NCI-H128 (cell line): ENCODE measurements around the gene TSPAN7.

ENCODE experiments used
- DNase-seq: peaks from one replicate; lab custom pipeline; 2025; ENCODE audit not compliant: unreplicated experiment; lab: John Stamatoyannopoulos, UW

Gene TSPAN7

DNA sequence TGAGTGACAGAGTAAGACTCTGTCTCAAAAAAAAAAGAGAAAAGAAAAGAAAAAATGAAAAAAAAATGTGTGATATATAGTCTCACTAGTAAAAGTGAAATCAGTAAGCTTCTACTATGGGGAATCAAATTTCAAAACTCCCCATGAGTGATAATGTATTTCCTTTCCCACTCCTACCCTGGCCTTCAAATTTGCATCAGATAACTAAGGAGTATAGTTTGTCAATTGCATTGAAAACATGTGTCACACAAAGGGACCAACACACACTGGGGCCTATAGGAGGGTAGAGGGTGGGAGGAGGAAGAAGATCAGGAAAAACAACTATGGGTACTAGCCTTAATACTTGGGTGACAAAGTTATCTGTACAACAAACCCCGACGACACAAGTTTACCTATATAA lies 118.4 kb downstream of the TSPAN7 start:
- DNase-seq, result no peak

DNA sequence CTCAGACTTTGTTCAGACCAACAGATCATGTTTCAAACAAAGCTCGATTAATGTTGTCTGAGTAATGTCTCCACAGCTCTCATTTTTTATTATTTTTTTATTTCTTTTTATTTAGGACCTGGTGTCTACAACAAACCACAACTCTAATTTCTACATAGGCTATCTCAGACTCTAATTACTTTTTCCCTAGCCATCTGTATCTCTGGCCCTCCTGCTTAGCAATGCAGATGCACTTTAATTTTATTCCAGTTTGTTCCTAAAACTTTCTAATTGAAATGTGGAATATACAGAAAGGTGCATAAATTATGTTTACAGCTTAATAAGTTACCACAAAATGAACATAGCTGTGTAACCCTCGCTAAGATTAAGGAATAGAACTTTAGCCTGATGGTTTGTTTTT lies 120.8 kb downstream of the TSPAN7 start:
- DNase-seq, result no peak

GRCh38 chrX:38692961-38693360 lies 131.6 kb downstream of the TSPAN7 start:
- no peak for DNase-seq

DNA sequence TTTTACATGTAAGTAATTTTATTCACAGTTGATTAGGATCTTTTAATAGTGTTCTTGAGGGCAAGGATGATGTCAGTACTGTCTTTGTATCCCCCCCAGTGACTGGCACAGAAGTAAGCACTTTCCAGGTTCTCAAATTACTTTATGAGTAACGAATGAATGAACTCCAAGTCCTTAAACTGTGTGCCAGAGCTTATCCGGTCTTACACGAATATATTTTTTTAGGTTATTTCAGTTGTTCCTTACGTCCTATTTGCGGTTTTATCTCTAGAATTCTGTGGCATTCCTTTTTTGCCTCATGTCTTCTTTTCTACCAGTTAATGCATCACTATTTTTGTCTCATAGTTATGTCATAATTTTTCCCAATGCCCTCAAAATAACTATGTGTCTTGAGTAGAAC lies 133.1 kb downstream of the TSPAN7 start:
- no peak for DNase-seq

DNA sequence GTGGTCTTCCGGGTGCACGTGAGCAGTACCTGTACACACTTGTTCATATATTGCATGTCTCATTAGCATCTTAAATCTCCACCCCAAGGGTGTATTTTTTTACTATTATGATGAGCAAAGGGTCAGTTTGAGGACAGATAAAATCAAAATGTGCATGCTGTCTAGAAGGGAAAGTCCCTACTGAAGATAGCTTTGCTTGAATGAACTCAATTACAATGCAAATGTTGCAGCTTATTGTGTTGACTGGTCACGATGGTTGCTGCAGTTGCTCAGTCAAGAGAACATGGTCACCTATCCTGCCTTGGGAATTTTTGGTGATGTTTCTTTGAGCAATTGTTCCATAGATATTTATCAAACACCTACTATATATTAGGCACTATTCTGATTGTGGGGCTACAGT lies 136.1 kb downstream of the TSPAN7 start:
- no peak for DNase-seq

- DNase-seq, result no peak
These were observed 137.8 kb downstream of the TSPAN7 start for GRCh38 chrX:38699121-38699520.

GRCh38 chrX:38699696-38700095 lies 138.4 kb downstream of the TSPAN7 start:
- DNase-seq, result no peak

- DNase-seq, result no peak
These were observed 139.7 kb downstream of the TSPAN7 start for GRCh38 chrX:38701073-38701472.

- no peak for DNase-seq
These were observed 143.0 kb downstream of the TSPAN7 start for GRCh38 chrX:38704146-38704882.

GRCh38 chrX:38717871-38718270 lies 156.5 kb downstream of the TSPAN7 start:
- no peak for DNase-seq

GRCh38 chrX:38718311-38718710 lies 157.0 kb downstream of the TSPAN7 start:
- no peak for DNase-seq

DNA sequence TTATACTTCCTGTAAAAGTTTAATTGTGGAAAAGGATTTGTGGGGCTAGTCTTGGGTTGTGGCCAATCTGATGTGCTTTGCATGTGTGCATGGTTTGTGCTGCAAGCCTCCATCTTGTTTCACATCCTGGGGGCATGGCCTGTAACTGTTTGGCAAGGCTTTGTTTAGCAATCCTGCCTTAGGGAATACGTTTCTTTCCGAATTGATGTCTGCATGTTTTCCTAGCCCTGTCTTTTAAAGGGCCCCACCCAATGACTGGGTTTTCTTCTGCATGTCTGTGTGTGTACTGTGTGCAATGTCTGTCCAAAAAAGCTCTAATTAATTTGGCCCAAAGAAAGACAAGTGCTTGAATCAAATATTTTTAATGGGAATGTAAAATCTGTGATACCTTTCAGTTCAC lies 165.3 kb downstream of the TSPAN7 start:
- no peak for DNase-seq

DNA sequence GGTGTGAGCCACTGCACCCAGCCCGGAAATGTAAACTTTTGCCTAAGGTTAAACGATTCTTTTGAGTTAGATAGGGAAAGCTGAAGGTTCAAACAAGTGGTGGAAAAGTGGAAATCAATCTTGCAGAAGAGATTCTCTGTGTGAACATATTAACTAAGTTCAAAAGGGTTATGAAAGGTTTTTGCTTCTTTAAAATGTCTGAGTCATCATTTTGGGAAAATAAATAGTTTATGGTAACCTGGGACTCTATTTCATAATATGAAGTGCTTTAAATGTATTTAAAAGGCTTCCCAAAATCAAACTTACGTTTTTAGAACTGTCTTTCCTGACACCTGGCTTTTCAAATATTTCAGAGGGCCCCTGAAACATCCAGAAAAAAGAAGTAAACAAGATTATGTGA lies 166.3 kb downstream of the TSPAN7 start:
- DNase-seq, result no peak

DNA sequence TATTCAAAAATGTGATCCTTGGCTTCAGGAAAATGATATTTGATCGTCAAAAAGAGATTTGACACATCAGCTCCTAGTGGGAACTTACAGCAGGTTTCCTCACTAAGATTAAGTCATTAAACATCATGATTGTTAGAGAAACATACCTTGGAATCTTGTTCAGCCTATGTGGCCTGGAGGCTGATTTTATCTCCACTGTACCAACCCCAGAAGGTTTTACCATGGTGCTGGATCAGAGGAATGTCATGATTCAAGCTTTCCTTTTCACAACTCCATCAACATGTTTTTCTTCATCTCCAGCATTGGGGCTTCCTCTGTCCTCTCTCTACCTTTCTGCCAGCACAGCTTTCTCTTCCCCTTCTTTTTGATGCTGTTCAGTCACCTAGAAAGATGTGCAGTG lies 171.5 kb downstream of the TSPAN7 start:
- DNase-seq, result no peak
